ENCODE measurements around the gene LXN. TPM values are rescaled to one million over a fixed set of nuclear protein-coding genes. Genes with fewer than 3 reads are reported as not detected.

Gene LXN
- polyA plus RNA-seq, 1 experiment, result 56.2 TPM

DNA sequence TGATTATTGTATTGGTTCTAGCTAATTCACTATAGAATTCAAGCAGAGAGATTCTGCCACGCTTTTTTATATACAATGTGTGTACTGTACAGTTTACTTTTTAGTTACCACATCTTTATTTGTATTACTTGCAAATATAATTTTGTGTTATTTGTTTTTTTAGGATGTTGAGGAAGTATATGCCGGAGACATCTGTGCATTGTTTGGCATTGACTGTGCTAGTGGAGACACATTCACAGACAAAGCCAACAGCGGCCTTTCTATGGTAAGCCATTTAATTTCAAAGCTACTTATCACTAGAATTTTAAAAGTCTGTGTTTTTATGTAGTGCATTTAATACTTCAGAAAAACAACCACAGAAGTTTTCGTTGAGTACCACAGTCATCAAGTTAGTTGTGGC is 11.7 kb downstream of the LXN start:
- TF ChIP-seq, protein P1, sequence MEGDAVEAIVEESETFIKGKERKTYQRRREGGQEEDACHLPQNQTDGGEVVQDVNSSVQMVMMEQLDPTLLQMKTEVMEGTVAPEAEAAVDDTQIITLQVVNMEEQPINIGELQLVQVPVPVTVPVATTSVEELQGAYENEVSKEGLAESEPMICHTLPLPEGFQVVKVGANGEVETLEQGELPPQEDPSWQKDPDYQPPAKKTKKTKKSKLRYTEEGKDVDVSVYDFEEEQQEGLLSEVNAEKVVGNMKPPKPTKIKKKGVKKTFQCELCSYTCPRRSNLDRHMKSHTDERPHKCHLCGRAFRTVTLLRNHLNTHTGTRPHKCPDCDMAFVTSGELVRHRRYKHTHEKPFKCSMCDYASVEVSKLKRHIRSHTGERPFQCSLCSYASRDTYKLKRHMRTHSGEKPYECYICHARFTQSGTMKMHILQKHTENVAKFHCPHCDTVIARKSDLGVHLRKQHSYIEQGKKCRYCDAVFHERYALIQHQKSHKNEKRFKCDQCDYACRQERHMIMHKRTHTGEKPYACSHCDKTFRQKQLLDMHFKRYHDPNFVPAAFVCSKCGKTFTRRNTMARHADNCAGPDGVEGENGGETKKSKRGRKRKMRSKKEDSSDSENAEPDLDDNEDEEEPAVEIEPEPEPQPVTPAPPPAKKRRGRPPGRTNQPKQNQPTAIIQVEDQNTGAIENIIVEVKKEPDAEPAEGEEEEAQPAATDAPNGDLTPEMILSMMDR (IDR thresholded peaks at IDR 0.05; ENCODE audit: insufficient read depth, low read depth, low read length), result no peak
- POLR2A ChIA-PET, result no interaction called here
- CTCF ChIA-PET, result interaction anchor here (1.0 to 7.8 kb wide), 12 partner anchors 10 to 141 kb away, joined by 3 to 153 read pairs (median 6); partner anchors contain the start of genes GFM1, LXN and MFSD1
- DNase-seq (ENCODE audit: low read depth), result no peak
- no peak overlapping the region for H3K4me3 ChIP-seq (ENCODE audit: low read depth, low read length)
- H3K36me3 ChIP-seq (ENCODE audit: control insufficient read depth, insufficient read depth, low read length), result no peaks in the 10 kb centered on the region; the same call in none of the 2 replicates
- no peaks in the 10 kb centered on the region for H3K27me3 ChIP-seq (ENCODE audit: control insufficient read depth, insufficient read depth, low read length)

DNA sequence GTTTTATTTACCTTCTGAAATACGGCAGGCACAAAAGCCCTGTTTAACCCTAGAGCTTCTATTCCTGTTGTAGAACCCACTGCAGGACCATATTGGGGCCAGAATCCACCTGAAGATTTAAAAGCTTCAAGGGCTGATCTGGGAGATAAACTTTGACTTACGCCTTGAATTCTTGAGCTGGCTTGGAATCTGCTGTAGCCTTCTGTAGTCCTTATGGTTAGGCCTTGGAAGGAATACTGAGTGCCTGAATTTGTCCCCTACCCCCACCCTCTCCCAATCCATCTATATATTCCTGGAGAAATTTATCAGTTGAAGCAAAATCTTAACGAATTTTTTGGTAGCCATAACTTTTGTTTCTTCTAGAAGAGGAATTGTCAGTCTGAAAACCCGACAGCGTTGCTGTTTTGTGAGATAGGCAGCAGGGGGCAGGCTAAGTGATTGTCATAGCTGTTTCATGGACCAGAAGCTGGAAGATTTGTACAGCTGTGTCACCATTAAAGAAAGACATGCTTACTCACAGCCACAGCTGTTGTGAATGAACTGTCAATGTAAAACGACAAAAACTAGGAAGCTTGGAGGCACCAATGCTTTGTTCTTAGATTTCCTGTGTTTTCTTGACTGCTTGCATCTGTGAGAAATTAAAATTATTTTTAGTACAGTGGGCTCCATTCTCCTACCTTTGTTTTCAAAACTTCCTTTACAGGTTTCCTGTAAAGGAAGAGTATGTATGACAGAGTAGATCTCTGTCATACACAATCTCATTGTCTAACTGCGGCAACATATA is 12.8 kb downstream of the LXN start:
- no peaks in the 10 kb centered on the region for H3K27me3 ChIP-seq (ENCODE audit: control insufficient read depth, insufficient read depth, low read length)
- ChIA-PET CTCF (interaction anchor here (0.7 to 7.8 kb wide), 28 partner anchors 11 to 148 kb away, joined by 3 to 153 read pairs (median 4); partner anchors contain the start of genes GFM1, LXN and MFSD1), POLR2A (interaction anchor here (0.5 kb wide), 1 partner anchor 30 kb away, joined by 11 read pairs; no protein-coding TSS in a partner anchor)
- no peaks in the 10 kb centered on the region; the same call in none of the 2 replicates for H3K36me3 ChIP-seq (ENCODE audit: control insufficient read depth, insufficient read depth, low read length)
- DNase-seq (ENCODE audit: low read depth), result no peak
- TF ChIP-seq, protein P1 (IDR thresholded peaks at IDR 0.05; ENCODE audit: insufficient read depth, low read depth, low read length), result peak; percentile 79
- no peak overlapping the region for H3K4me3 ChIP-seq (ENCODE audit: low read depth, low read length)

DNA sequence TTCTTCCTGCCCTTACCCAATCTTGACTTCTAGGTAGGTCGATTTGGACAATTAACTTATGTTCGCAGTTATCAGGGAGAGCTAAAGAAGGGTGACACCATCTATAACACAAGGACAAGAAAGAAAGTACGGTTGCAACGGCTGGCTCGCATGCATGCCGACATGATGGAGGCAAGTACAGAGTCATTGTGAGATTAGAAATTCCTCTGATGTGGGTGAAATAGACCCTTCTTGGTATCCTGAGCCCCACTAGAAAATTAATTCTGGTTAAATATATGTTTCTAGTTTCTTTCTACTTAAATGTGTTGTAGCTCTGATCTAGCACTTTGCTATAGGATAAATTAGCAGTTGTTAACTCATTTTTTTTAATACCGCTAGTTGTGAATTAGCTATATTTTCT is 13.6 kb downstream of the LXN start:
- DNase-seq (ENCODE audit: low read depth), result no peak
- CTCF ChIA-PET, result interaction anchor here (0.7 to 7.8 kb wide), 23 partner anchors 11 to 149 kb away, joined by 3 to 153 read pairs (median 5); partner anchors contain the start of genes GFM1, LXN and MFSD1
- TF ChIP-seq, protein P1 (IDR thresholded peaks at IDR 0.05; ENCODE audit: insufficient read depth, low read depth, low read length), result no peak
- Histone ChIP-seq H3K27me3 (ENCODE audit: control insufficient read depth, insufficient read depth, low read length) (no peaks in the 10 kb centered on the region), H3K36me3 (ENCODE audit: control insufficient read depth, insufficient read depth, low read length) (peaks cover 1% of the 10 kb centered on the region), H3K4me3 (ENCODE audit: low read depth, low read length) (no peak overlapping the region)
- POLR2A ChIA-PET, result no interaction called here

DNA sequence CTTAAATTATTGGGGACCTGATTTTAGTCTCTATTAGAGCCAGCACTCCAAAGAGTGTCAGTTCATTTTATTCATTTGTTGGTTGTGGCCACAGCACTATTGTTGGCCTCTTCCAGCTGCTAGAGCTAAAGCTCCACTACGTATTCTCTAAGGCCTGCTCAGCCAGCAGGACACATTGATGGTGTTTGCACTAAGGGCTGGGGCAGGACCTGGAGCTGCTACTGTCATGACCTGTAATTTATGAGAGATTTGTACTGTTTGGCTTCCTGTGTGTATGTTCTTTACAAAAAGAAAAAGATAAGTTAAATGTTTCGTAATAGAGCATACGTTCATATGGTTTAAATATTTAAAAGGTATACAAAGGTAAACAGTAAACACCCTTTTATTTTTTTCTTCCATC is 20.0 kb downstream of the LXN start:
- POLR2A ChIA-PET, result interaction anchor here (1.2 kb wide), 1 partner anchor 143 kb away, joined by 6 read pairs; no protein-coding TSS in a partner anchor
- no peak for DNase-seq (ENCODE audit: low read depth)

DNA sequence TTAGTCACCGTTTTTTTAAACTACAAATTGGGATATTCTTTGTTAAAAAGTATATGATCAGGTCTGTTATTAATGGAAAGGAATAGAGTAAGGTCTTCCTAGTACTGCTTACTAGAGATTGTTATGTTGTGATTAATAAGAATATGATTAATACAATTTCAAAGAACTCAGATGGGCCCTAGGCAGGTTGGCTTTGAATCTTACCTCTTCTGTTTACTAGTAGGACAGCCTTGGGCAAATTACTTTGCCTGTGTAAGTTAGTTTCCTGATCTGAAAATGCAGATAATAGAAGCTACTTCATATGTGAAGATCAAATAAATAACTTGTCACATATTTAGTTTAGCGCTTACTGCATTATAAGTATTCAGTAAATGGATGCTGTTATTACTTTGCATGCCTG is 21.3 kb downstream of the LXN start:
- DNase-seq (ENCODE audit: low read depth), result no peak
- ChIA-PET CTCF (interaction anchor here (1.4 to 1.8 kb wide), 4 partner anchors 10 to 140 kb away, joined by 3 to 5 read pairs (median 4); no protein-coding TSS in a partner anchor), POLR2A (no interaction called here)
- no peaks in the 10 kb centered on the region for H3K27me3 ChIP-seq (ENCODE audit: control insufficient read depth, insufficient read depth, low read length)
- H3K36me3 ChIP-seq (ENCODE audit: control insufficient read depth, insufficient read depth, low read length), result peaks cover 6% of the 10 kb centered on the region
- no peak overlapping the region for H3K4me3 ChIP-seq (ENCODE audit: low read depth, low read length)
- TF ChIP-seq, protein P1 (IDR thresholded peaks at IDR 0.05; ENCODE audit: insufficient read depth, low read depth, low read length), result no peak

More for the DNA sequence above, 20.0 kb downstream of the LXN start:
- Histone ChIP-seq H3K4me3 (ENCODE audit: low read depth, low read length) (no peak overlapping the region), H3K36me3 (ENCODE audit: control insufficient read depth, insufficient read depth, low read length) (peaks cover 6% of the 10 kb centered on the region), H3K27me3 (ENCODE audit: control insufficient read depth, insufficient read depth, low read length) (no peaks in the 10 kb centered on the region)
- TF ChIP-seq, protein P1 (IDR thresholded peaks at IDR 0.05; ENCODE audit: insufficient read depth, low read depth, low read length), result no peak
- CTCF ChIA-PET, result interaction anchor here (1.0 to 2.8 kb wide), 5 partner anchors 8 to 139 kb away, joined by 4 to 15 read pairs (median 4); partner anchors contain the start of gene GFM1

All from BJ (cell line).